Activated naive CD4-positive, alpha-beta T cell treated with anti-CD3 and anti-CD28 coated beads, Interleukin-2, amount 10 ng/mL, durations not matched to agents 7 days and 5 days (primary cell): ENCODE measurements around the gene OPN5.

Experiments used
- CTCF ChIA-PET: fragments of 350-600 bp; sonication (Branson Sonifier 250); formaldehyde crosslinking; loops from one replicate; lab custom pipeline; 2021; ENCODE audit warnings: antibody characterized with exemption; lab: Charles Lee
- DNase-seq: peaks from one replicate; pipeline ENCODE4 v3.0.0-alpha.2; 2020
- H3K27ac Mint-ChIP-seq: one replicate; pipeline ENCODE4 v1.8.0; 2021; ENCODE audit warnings: mild to moderate bottlenecking, moderate library complexity, mixed read lengths
- H3K27me3 Mint-ChIP-seq: one replicate; pipeline ENCODE4 v1.8.0; 2021; ENCODE audit warnings: mild to moderate bottlenecking, mixed read lengths
- H3K36me3 Mint-ChIP-seq: one replicate; pipeline ENCODE4 v1.8.0; 2021; ENCODE audit warnings: mixed read lengths
- H3K4me1 Mint-ChIP-seq: one replicate; pipeline ENCODE4 v1.8.0; 2021; ENCODE audit warnings: mixed read lengths
- H3K4me3 Mint-ChIP-seq: one replicate; pipeline ENCODE4 v1.8.0; 2021; ENCODE audit warnings: mild to moderate bottlenecking, moderate library complexity, mixed read lengths
- H3K9me3 Mint-ChIP-seq: one replicate; pipeline ENCODE4 v1.8.0; 2021; ENCODE audit warnings: mixed read lengths

OPN5 gene

DNA sequence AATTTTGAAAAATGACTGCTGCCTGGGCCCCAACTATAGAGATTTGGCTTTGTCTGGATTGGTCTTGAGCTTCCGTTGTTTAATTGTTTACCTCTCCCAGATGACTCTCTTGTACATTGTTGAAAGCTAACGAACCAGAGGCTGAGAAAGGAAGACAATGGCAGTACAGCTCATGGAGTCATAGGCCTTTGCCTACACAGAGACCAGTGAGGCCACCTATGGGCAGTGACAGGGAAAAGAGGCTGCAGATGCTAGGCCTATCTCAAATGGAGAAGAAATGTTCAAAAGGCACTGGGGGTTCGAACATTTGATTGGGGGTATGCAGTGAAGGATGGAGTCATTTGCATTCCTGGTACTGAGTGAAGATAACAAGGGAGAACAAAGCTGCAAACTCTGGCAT, 29.1 kb downstream of the OPN5 start:
- no peak for DNase-seq
- Mint-ChIP-seq H3K4me1 (no peaks in the 10 kb centered on the region), H3K36me3 (no peaks in the 10 kb centered on the region), H3K4me3 (no peak overlapping the region), H3K27ac (no peak overlapping the region), H3K27me3 (no peaks in the 10 kb centered on the region), H3K9me3 (no peaks in the 10 kb centered on the region)
- CTCF ChIA-PET, result interaction anchor here (1.1 kb wide), 1 partner anchor 23 kb away, joined by 4 read pairs; no protein-coding TSS in a partner anchor

DNA sequence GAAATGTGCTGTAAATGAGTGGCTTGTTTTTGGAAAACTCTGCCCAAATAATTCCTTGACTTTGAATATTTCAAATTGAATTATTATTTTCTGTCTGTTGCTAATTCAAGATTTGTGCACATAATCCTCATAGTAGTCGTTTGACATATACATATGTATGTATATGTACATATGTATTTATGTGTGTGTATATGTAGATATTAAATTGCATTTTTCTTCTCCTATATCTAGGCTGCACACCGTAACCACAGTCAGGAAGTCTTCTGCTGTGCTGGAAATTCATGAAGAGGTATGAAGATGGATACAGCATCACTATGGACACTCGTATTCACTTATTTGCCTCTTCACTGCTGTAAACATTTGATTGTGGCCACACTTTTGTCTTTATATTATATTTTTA, 29.6 kb downstream of the OPN5 start:
- Mint-ChIP-seq H3K36me3 (no peaks in the 10 kb centered on the region), H3K4me3 (no peak overlapping the region), H3K4me1 (no peaks in the 10 kb centered on the region), H3K9me3 (no peaks in the 10 kb centered on the region), H3K27ac (no peak overlapping the region), H3K27me3 (no peaks in the 10 kb centered on the region)
- CTCF ChIA-PET, result no interaction called here
- DNase-seq, result no peak

DNA sequence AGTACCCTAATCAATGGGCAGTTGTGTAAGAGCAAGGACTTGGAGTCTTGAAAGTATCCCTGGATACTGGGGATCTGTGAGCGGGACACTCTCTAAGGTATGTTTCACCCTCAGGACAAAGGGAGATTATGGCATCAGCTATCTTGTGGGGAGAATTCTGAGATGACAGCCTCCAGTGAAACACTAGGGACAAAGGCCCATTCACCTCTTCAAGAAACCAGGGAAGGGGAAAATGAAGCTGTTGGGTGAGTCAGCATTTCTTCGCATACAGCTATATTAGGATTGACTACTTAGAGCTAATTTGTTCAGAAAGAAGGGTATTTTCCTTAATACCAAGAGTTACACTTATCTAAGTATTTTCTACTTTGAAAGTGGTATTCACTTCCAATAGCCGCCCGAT, 35.9 kb downstream of the OPN5 start:
- Mint-ChIP-seq H3K27me3 (peaks cover 4% of the 10 kb centered on the region), H3K9me3 (no peaks in the 10 kb centered on the region), H3K27ac (no peak overlapping the region), H3K4me1 (no peaks in the 10 kb centered on the region), H3K4me3 (no peak overlapping the region), H3K36me3 (no peaks in the 10 kb centered on the region)
- DNase-seq, result no peak
- CTCF ChIA-PET, result no interaction called here

DNA sequence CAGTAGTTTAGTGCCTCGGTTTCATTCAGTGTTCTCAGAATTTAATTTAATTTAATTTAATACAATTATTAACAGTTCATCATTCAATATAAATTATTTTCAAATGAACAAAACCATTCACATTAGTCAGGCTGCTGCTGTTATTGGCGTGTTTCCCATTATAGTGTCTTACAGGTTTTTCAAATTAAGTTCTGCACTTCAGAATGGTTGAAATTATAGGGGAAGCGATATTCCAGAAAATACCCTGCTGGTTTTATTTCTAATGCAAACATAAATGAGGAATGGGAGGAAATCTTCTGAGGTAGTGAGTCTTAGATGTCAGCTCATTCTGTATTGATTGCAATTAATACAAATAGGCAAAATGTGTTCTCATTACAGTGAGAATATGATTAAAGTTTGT, 37.6 kb downstream of the OPN5 start:
- H3K36me3 Mint-ChIP-seq, result no peaks in the 10 kb centered on the region
- H3K27me3 Mint-ChIP-seq, result peaks cover 4% of the 10 kb centered on the region
- no peak overlapping the region for H3K27ac Mint-ChIP-seq
- CTCF ChIA-PET, result no interaction called here
- no peaks in the 10 kb centered on the region for H3K4me1 Mint-ChIP-seq
- no peaks in the 10 kb centered on the region for H3K9me3 Mint-ChIP-seq
- H3K4me3 Mint-ChIP-seq, result no peak overlapping the region
- no peak for DNase-seq

GRCh38 chr6:47822856-47823554, 41.2 kb downstream of the OPN5 start:
- CTCF ChIA-PET, result no interaction called here
- Mint-ChIP-seq H3K27me3 (no peaks in the 10 kb centered on the region), H3K27ac (no peak overlapping the region), H3K9me3 (no peaks in the 10 kb centered on the region), H3K36me3 (no peaks in the 10 kb centered on the region), H3K4me1 (no peaks in the 10 kb centered on the region), H3K4me3 (no peak overlapping the region)
- no peak for DNase-seq

DNA sequence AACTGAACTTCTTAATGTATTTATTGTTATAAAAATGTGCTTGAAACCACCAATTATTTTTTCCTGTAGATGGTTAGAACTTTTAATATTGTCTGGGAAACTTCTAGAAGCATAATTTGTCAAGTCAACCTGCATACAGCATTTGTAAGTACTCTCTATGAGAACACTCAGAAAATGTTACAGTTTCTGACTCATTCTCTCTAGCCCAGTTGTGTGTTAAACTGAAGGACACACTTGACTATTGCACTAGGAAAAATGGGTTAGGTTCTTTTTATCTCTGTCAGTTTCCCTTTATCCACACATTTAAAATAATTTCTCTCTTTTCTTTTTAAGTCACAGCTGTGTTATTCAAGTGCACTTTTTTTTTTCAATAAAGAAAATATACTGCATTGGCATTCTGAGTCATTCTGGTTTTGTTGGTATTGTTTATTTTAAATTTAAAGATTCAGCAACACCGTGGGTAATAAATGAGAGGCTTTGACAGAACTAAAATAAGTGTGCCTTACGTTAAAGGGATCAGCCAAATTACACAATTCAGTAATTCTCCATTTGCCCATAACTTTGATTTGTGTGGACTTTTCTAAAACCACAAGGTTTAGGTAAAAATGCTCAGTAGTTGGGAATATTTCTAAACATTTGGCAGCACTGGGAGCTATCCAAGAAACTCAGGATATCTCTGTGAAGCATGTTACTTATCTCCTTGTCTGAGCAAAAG, 50.7 kb downstream of the OPN5 start:
- CTCF ChIA-PET, result no interaction called here
- H3K27me3 Mint-ChIP-seq, result no peaks in the 10 kb centered on the region
- no peak overlapping the region for H3K4me3 Mint-ChIP-seq
- H3K4me1 Mint-ChIP-seq, result no peaks in the 10 kb centered on the region
- no peaks in the 10 kb centered on the region for H3K36me3 Mint-ChIP-seq
- H3K27ac Mint-ChIP-seq, result no peak overlapping the region
- no peaks in the 10 kb centered on the region for H3K9me3 Mint-ChIP-seq
- DNase-seq, result no peak

GRCh38 chr6:47834196-47834595, 52.4 kb downstream of the OPN5 start:
- Mint-ChIP-seq H3K27ac (no peak overlapping the region), H3K4me3 (no peak overlapping the region), H3K9me3 (no peaks in the 10 kb centered on the region), H3K36me3 (no peaks in the 10 kb centered on the region), H3K27me3 (no peaks in the 10 kb centered on the region), H3K4me1 (no peaks in the 10 kb centered on the region)
- CTCF ChIA-PET, result no interaction called here
- no peak for DNase-seq

DNA sequence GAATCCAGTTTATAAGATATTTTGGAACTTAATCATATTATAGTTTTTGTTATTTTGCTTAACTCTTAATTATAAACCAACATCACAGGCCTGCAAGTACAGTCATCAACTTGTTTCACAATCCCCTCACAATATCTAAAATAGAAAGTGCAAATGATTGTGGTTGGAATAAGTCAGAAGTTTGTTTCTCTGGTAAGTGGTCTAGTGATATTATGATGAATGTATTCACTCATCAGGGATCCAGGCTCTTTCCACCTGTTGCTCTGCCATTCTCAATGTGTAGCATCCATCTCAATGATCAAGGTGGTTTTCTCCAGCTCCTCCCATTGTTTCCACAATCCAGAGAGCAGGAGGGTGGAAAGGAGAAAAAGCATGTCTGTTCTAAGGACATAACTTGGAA, 54.2 kb downstream of the OPN5 start:
- Mint-ChIP-seq H3K4me1 (no peaks in the 10 kb centered on the region), H3K9me3 (no peaks in the 10 kb centered on the region), H3K36me3 (no peaks in the 10 kb centered on the region), H3K27ac (no peak overlapping the region), H3K27me3 (no peaks in the 10 kb centered on the region), H3K4me3 (no peak overlapping the region)
- CTCF ChIA-PET, result no interaction called here
- DNase-seq, result no peak

- Mint-ChIP-seq H3K27ac (no peak overlapping the region), H3K4me1 (no peaks in the 10 kb centered on the region), H3K9me3 (no peaks in the 10 kb centered on the region), H3K4me3 (no peak overlapping the region), H3K27me3 (no peaks in the 10 kb centered on the region), H3K36me3 (no peaks in the 10 kb centered on the region)
- CTCF ChIA-PET, result no interaction called here
- DNase-seq, result no peak
Observed at GRCh38 chr6:47836639-47837038, 54.8 kb downstream of the OPN5 start.

GRCh38 chr6:47839645-47840044, 57.8 kb downstream of the OPN5 start:
- CTCF ChIA-PET, result no interaction called here
- no peaks in the 10 kb centered on the region for H3K4me1 Mint-ChIP-seq

GRCh38 chr6:47844881-47845280, 63.0 kb downstream of the OPN5 start:
- Mint-ChIP-seq H3K9me3 (no peaks in the 10 kb centered on the region), H3K4me1 (no peaks in the 10 kb centered on the region), H3K4me3 (no peak overlapping the region), H3K36me3 (no peaks in the 10 kb centered on the region), H3K27me3 (no peaks in the 10 kb centered on the region), H3K27ac (no peak overlapping the region)
- CTCF ChIA-PET, result no interaction called here
- no peak for DNase-seq

More at GRCh38 chr6:47839645-47840044, 57.8 kb downstream of the OPN5 start:
- Mint-ChIP-seq H3K27me3 (no peaks in the 10 kb centered on the region), H3K36me3 (no peaks in the 10 kb centered on the region), H3K27ac (no peak overlapping the region), H3K9me3 (no peaks in the 10 kb centered on the region), H3K4me3 (no peak overlapping the region)
- no peak for DNase-seq

DNA sequence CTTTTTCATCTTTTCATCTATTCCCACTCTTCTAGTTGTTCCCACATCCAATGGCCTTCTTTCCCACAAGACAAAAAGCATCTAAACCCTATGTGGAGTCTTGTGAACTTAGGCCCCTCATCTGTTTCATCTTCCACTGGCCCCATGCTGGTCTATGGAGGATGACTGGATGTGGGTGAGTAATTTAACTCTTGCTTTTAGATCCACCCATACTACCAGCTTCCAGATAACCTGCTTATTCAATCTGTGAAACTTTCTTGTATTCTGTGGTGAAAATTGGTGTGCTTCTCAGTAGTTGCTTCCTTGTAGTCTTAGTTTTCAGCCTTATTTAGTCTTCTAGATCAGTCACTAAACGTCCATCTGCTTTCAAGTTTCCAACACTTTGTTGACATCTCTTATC, 64.9 kb downstream of the OPN5 start:
- CTCF ChIA-PET, result no interaction called here
- Mint-ChIP-seq H3K9me3 (no peaks in the 10 kb centered on the region), H3K4me3 (no peak overlapping the region), H3K36me3 (no peaks in the 10 kb centered on the region), H3K4me1 (no peaks in the 10 kb centered on the region), H3K27me3 (no peaks in the 10 kb centered on the region), H3K27ac (no peak overlapping the region)
- DNase-seq, result no peak

- no peak for DNase-seq
- Mint-ChIP-seq H3K27ac (no peak overlapping the region), H3K4me3 (no peak overlapping the region), H3K4me1 (no peaks in the 10 kb centered on the region), H3K36me3 (no peaks in the 10 kb centered on the region), H3K27me3 (no peaks in the 10 kb centered on the region), H3K9me3 (no peaks in the 10 kb centered on the region)
- CTCF ChIA-PET, result no interaction called here
Observed at GRCh38 chr6:47851091-47851490, 69.3 kb downstream of the OPN5 start.

GRCh38 chr6:47852727-47853126, 70.9 kb downstream of the OPN5 start:
- Mint-ChIP-seq H3K9me3 (no peaks in the 10 kb centered on the region), H3K36me3 (no peaks in the 10 kb centered on the region), H3K27ac (no peak overlapping the region), H3K4me1 (no peaks in the 10 kb centered on the region), H3K27me3 (no peaks in the 10 kb centered on the region), H3K4me3 (no peak overlapping the region)
- no peak for DNase-seq
- CTCF ChIA-PET, result no interaction called here

DNA sequence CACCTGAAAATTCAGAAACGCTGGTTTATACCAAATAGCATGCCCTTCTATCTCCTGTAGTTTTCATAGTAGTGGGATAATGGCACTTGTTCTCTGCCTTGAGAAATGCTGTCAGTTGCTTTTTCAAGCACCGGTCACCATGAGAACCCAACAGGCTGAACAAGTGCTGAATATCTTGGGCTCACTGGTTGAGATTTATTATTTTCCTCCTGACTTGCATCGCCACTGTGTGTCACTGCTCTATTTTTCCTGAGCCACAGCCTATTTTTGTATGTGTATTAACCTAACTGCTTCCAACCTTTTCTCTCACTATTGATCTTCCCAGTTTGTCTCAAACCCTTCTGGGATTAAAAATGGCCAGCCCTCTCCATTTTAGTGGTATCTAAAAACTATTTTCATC, 71.9 kb downstream of the OPN5 start:
- DNase-seq, result no peak
- CTCF ChIA-PET, result no interaction called here
- no peaks in the 10 kb centered on the region for H3K9me3 Mint-ChIP-seq
- no peak overlapping the region for H3K27ac Mint-ChIP-seq
- H3K4me1 Mint-ChIP-seq, result no peaks in the 10 kb centered on the region
- no peaks in the 10 kb centered on the region for H3K27me3 Mint-ChIP-seq
- no peaks in the 10 kb centered on the region for H3K36me3 Mint-ChIP-seq
- no peak overlapping the region for H3K4me3 Mint-ChIP-seq
